ENCODE results near the gene TMEM14B.
"Not testable (repeated sequence)": the region's sequence is repeated elsewhere in the genome, so short reads cannot be mapped to it uniquely, and the experiment has no call there.

The TMEM14B gene

GRCh38 chr6:10743515-10743914, 4.1 kb upstream of the TMEM14B start:
- no peak for DNase-seq (ENCODE audit: insufficient read length, low spot score)

DNA sequence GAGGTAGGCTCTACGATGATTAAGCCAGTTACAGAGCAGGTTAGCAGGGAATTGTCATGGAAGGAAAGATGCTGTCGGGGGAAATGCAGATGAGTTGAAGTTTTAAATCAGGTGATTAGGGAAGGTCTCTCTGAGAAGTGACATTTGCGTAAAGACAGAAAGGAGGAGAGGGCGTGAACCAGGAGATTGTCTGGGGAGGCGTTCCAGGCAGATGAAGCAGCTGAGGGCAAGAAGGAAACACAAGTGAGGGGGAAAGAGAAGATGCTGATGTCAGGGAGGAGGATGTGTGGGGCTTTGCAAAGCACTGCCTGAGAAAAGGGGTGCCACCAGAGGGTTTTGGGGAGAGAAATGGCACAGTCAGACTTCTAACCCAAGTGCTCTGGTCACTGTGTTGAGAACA, 2.5 kb upstream of the TMEM14B start:
- FAIRE-seq = no peak
- DNase-seq (ENCODE audit: insufficient read length, low spot score) = no peak

More at GRCh38 chr6:10743515-10743914, 4.1 kb upstream of the TMEM14B start:
- FAIRE-seq = no peak

DNA sequence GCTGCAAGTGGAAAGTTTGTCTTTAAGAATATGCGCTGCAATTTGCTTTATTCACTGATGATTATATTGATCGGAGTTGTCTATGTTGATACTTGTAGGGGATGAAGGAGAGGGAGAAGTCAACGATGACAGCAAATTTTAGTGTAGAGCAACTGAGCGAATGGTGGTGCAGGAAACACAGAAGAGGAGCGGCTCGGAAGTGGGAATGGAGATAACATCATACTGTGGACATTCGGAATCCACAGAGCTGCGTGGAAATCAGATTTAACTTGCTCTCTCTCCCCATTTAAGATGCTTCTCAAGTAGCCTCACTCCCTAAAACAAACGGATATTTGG, 722 bp upstream of the TMEM14B start:
- FAIRE-seq = no peak

GRCh38 chr6:10749734-10750133, 2.1 kb downstream of the TMEM14B start:
- no peak for DNase-seq (ENCODE audit: insufficient read length, low spot score)
- no peak for FAIRE-seq

More for the DNA sequence above, 722 bp upstream of the TMEM14B start:
- no peak for DNase-seq (ENCODE audit: insufficient read length, low spot score)

DNA sequence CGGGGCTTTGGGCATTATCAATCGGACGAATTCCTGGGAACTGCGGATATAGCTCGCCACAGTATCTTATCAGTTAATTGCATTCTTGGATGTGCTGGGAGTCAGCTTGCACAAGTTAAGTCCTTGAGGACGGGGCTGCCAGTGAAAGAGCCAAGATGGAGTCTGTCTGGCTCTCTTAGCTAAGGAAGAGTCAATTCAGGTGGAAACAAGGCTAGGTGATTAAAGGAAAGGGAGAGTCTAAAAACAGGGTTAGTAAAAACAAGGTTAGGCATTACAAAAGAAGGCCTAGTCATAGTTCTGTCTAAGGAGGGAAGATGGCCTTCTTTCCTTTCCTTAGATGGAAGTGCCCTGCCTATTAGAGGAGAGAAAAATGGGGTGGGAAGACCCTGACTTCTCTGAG, 3.0 kb downstream of the TMEM14B start:
- FAIRE-seq; DNase-seq (ENCODE audit: insufficient read length, low spot score): not testable (repeated sequence)

GRCh38 chr6:10751757-10752156, 4.2 kb downstream of the TMEM14B start:
- not testable (repeated sequence) for FAIRE-seq; DNase-seq (ENCODE audit: insufficient read length, low spot score)

GRCh38 chr6:10756085-10756484, 8.5 kb downstream of the TMEM14B start:
- FAIRE-seq = no peak

DNA sequence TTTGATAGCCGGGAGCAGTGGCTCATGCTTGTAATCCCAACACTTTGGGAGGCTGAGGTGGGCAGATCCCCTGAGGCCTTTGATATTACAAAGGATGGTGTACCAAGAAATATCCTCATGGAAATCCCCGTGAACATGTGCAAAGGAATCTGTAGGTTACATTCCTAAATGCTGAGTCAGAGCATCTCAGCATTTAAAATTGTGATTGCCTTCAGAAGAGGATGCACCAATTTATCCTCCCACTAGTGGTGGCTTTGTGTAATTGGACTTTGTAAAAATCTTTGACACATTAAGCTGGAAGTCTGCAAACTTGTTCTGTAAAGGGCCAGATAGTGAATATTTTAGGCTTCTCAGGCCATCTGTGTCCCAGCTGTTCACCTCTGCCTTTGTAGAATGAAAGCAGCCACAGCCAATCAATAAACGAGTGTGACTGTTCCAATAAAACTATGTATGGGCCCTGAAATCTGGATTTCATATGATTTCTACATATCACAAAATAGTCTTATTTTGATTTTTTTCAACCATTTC, 11.8 kb downstream of the TMEM14B start:
- DNase-seq (ENCODE audit: insufficient read length, low spot score) (no peak), FAIRE-seq (peak; percentile 60)

More at GRCh38 chr6:10756085-10756484, 8.5 kb downstream of the TMEM14B start:
- no peak for DNase-seq (ENCODE audit: insufficient read length, low spot score)

- no peak for FAIRE-seq
- DNase-seq (ENCODE audit: insufficient read length, low spot score) = no peak
Measured at GRCh38 chr6:10759884-10760329, 12.3 kb downstream of the TMEM14B start.

DNA sequence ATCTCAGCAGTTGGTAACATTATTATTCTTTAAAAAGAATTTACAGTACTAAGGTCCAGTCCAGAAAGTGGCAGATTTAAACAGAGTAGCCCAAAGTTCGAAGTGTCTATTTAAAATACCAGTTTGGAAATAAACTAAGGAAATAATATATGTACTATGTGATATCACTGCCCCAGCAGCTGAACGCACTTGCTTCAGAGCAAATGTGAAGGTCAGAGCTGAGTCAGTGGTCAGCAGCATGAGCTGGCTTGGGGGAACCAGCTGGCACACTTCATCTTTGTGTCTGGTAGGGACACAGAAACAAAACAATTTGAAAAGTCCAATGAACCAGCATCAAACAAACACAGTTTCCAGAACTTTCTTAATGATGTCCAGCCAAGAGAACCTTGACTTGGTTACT, 15.4 kb downstream of the TMEM14B start:
- FAIRE-seq (no peak), DNase-seq (ENCODE audit: insufficient read length, low spot score) (no peak)

DNA sequence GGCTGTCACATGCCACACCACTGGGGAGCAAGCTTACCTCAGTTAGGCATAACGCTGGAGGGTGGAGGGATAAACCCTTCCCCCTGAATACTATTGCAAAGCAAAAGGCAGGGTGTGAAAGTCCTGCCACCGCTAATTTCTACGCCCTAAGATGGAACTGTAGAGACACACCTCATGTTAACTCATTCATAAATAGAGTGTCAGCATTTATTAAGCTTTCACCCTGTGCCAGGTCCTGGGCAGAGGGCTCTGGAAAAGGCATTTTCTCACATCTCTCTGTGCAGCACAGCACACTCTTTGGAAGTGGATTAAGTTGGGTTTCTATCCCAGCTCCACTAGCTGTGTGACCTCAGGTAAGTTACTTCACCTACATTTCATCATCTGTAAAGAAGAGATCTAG, 21.8 kb downstream of the TMEM14B start:
- no peak for FAIRE-seq
- no peak for DNase-seq (ENCODE audit: insufficient read length, low spot score)

DNA sequence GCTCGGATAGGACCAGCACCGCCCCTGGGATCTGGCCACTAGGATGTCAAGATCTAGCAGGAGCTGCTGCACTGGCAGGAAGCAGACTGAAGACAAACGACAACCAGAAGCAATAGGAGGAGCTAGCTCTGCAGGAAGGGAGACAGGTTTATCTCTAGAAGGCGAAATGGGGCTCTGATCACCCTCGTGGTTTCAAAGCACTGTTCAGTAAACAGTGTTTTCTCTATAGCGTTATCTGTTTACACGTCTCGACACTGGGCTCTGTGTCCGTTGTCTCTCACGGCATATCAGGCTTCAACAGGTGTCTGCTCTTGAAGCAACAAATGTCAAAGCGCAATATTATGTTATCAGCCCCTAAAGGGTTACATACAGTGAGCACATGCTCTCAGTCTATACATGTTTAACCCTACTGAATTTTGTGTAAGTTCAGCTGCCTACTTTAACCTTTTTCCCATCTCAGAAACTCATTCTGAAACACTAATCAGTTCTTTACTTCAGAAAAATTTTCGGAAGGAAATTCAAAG, 23.8 kb downstream of the TMEM14B start:
- no peak for FAIRE-seq

DNA sequence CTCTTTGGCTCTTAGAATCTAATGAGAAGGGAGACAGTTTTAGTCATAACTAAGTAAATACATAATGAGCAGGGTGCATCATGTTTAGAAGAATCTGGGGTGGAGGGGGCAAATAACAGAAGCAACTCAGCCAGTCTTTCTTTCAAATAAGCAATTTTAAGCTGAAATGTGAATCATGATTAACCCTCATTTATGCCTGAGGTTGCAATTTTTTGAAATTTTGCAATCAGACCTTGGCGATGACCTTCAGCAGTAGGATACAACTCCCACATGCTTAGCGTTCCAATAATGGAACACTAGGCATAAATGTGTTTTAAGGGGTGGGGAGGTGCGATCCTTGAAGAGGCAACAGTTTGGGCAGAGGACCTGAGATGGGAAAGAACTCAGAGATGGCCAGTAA, 30.6 kb downstream of the TMEM14B start:
- FAIRE-seq = no peak
- DNase-seq (ENCODE audit: insufficient read length, low spot score) = no peak

More for the DNA sequence above, 23.8 kb downstream of the TMEM14B start:
- DNase-seq (ENCODE audit: insufficient read length, low spot score) = no peak

DNA sequence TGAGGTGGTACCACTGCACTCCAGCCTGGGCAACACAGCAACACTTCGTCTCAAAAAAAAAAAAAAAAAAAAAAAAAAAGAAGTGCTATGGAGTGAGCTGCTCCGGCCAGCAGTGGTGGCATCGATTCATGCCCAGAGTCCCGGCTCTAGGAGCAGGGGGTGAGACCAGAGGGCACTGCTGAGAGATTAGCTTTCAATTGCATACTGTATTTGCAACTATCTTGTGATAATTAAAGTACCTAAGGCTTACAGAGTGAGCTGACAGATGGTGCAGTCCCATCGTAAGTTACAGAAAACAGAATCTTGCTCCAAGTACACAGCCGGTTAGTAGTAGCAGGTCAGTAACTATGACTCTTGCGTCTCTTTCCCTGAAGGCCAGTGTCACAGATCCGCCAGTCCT, 31.5 kb downstream of the TMEM14B start:
- DNase-seq (ENCODE audit: insufficient read length, low spot score) (no peak), FAIRE-seq (no peak)

- DNase-seq (ENCODE audit: insufficient read length, low spot score) (no peak), FAIRE-seq (no peak)
Measured at GRCh38 chr6:10791673-10792072, 44.1 kb downstream of the TMEM14B start.

DNA sequence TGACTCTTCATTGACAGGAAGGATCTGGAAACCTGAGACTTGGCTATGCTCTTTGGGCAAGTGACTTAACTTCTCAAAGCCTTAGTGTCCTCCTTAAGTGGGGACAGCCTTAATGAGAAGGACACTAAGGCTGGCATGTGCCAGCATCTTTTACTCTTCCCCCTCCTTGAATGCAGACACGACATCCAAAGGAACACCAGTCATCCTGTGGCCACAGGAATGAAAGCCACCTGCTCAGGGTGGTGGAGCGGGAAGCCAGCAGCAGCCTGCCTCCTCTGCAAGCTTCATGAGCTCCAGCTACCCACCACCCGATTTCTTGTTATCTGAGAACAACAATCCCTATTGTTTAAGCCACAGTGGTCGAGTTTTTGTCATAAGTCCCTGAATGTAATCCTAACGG, 44.5 kb downstream of the TMEM14B start:
- DNase-seq (ENCODE audit: insufficient read length, low spot score) (no peak), FAIRE-seq (no peak)

DNA sequence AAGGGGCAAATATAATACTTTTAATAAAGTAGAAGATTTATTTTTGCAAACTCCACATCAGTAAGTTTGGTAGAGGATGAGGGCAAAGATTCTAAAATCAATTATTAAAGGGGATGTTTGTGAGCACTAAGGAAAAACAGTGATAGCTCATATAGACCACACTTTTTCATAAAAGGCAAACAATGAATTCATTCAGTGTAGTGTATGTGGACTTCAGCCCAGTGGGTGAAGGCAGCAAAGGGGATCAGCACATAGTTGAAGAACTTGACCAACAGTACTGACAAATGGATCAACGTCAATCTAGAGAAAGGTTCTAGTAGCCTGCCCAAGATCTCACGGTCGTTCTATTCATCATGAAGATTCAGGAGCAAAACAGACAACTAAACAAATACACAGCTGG, 45.4 kb downstream of the TMEM14B start:
- no peak for DNase-seq (ENCODE audit: insufficient read length, low spot score)
- FAIRE-seq = no peak

DNA sequence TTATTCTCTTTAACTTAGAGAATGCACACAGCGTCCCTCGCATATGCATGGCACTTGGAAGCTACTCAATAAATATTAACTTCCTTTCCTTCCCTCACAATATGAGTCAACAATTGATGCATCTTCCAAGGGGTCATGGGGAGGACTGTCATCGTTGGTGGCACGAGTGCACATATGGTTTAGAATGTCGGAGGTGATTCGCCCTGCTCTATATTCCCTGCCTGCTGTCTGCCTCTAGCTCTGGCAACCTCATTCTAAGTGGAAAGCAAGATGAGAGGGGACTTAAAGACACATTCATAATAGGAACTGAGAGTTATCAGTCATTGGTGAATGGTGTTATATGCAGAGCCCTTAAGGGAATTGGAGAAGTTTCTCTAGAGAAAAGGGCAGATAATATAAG, 46.1 kb downstream of the TMEM14B start:
- FAIRE-seq (no peak), DNase-seq (ENCODE audit: insufficient read length, low spot score) (no peak)

DNA sequence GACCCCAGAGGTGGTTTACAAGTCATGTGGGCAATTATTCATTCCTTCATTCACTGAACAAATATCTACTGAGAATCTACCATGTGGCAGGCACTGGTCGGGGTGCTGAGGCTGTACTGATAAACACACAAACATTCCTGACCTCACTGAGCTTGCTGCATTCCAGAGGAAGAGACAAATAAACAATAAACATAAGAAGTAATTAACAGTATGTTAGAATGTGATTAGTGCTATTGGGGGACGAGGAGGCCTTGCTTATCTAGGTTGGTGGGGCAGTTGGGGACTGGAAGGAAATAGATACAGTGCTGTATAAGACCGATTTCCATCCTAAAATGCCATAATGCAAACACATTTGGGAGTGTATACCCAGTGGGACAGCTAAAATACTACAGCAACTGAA, 46.6 kb downstream of the TMEM14B start:
- DNase-seq (ENCODE audit: insufficient read length, low spot score) = no peak
- FAIRE-seq = no peak

DNA sequence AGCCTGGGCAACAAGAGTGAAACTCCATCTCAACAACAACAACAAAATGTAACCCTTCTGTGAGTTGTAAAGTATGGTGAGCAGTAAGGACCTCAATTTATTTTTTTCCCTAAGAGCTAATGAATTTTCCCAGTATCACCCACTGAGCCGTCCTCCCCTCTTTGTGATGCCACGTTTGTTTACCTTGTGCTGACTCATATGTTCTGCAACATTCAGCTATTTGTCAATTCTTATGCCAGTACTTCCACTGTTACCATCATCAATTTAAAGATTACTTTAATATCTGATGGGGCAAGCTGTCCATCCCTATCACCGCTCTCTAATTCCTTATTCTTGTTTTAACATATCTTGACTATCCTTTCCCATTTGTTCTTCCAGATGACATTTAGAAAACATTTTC, 53.2 kb downstream of the TMEM14B start:
- no peak for FAIRE-seq
- no peak for DNase-seq (ENCODE audit: insufficient read length, low spot score)

DNA sequence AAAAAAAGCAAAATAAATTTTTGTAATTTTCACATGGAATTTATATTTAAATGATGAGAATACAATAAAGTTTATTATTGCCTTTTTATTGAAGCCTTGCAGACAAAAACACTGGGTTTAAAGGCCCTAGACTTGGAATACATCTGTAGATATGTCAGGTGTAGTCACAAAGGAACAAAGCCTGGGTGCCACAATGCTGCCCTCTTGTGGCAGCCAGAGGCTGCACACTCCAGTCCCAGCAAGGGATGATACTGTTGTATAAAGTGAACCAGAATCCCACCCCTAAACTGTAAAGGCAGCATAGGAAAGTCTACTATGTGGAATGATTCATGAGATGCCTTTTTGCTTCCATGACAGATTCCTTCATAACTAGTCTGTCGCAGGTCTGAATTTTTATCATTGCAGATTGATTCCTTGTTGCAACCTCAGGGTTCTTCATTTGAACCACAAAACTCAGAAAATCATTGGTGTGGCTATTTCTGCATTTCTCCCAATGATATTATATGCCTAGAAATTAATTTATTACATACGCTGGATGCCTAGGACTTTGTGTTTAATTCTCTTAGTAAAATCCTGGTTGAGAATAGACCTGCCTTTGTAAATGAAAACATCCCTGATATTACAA, 53.7 kb downstream of the TMEM14B start:
- FAIRE-seq (peak; percentile 96), DNase-seq (ENCODE audit: insufficient read length, low spot score) (peak; percentile 69)
